ENCODE results near the gene POGZ.

- no peak for TF ChIP-seq RAD21 (IDR thresholded peaks at IDR 0.05; ENCODE audit: low read length)
- TF ChIP-seq CTCF (conservative IDR thresholded peaks at IDR 0.05; ENCODE audit: low read depth, low read length) = no peak
- TF ChIP-seq CEBPB (IDR thresholded peaks at IDR 0.05; ENCODE audit: low read depth, low read length) = no peak
- TF ChIP-seq SMC3 (IDR thresholded peaks at IDR 0.05; ENCODE audit: low read depth, low read length) = no peak
- no peak for TF ChIP-seq POLR2A (IDR thresholded peaks at IDR 0.05; ENCODE audit: low read depth, low read length)
- no peak for TF ChIP-seq RFX5 (IDR thresholded peaks at IDR 0.05; ENCODE audit: low read depth, low read length)
- no peak for TF ChIP-seq RCOR1 (IDR thresholded peaks at IDR 0.05; ENCODE audit: insufficient replicate concordance, low read length)
- TF ChIP-seq BHLHE40 (IDR thresholded peaks at IDR 0.05; ENCODE audit: low read depth, low read length) = no peak
- no peak for TF ChIP-seq USF2 (IDR thresholded peaks at IDR 0.05; ENCODE audit: low read depth, low read length)
- TF ChIP-seq ELK1 (IDR thresholded peaks at IDR 0.05; ENCODE audit: borderline replicate concordance, low read depth, low read length) = no peak
Observed at GRCh38 chr1:151369621-151370048, 89.7 kb downstream of the POGZ start.

All from IMR-90 (cell line).